Vagina (tissue), 2 donors: ENCODE results near the gene PATJ. TPM values are rescaled to one million over a fixed set of nuclear protein-coding genes. Genes with fewer than 3 reads are reported as not detected.
A peak's percentile ranks its signal among the peaks of the same experiment; 100 is the strongest.
"Not testable (repeated sequence)": the region's sequence is repeated elsewhere in the genome, so short reads cannot be mapped to it uniquely, and the experiment has no call there.

Experiments used
- DNase-seq, 2 donors: peaks; one replicate each; pipeline ENCODE4 v3.0.0-alpha.2; 2017; ENCODE audit errors: extremely low spot score in 2 of 2
- H3K27ac ChIP-seq: fragments of 200-600 bp; sonication (generic); one replicate; pipeline ENCODE4 v1.5.1; 2019
- H3K27me3 ChIP-seq: fragments of 200-600 bp; sonication (generic); one replicate; pipeline ENCODE4 v1.5.1; 2019
- H3K36me3 ChIP-seq, 2 donors: fragments of 200-600 bp; sonication (generic); one replicate each; pipeline ENCODE4 v1.5.1; 2017 to 2019
- H3K4me1 ChIP-seq: fragments of 200-600 bp; sonication (generic); one replicate; pipeline ENCODE4 v1.5.1; 2019
- H3K4me3 ChIP-seq, 2 donors: fragments of 200-600 bp; sonication (generic); 1 replicate in 1 of 2; 2 replicates in 1 of 2; pipeline ENCODE4 v1.5.1; 2016 to 2019
- H3K9me3 ChIP-seq: fragments of 200-600 bp; sonication (generic); one replicate; pipeline ENCODE4 v1.5.1; 2019
- POLR2A ChIP-seq, 2 donors: fragments of 450-650 bp; IDR thresholded peaks; one replicate each; pipeline ENCODE4 v1.6.1; 2017; ENCODE audit warnings: antibody characterized with exemption in 2 of 2, mild to moderate bottlenecking in 2 of 2, moderate library complexity in 2 of 2
- POLR2AphosphoS5 ChIP-seq, 2 donors: sonication (generic); formaldehyde crosslinking; IDR thresholded peaks; one replicate each; pipeline ENCODE4 v1.9.0; 2017; ENCODE audit warnings: antibody characterized with exemption in 2 of 2, mild to moderate bottlenecking in 2 of 2, low read depth in 1 of 2; ENCODE audit not compliant: insufficient read depth in 1 of 2
- intact Hi-C: fragments of 100-400 bp; cut with DNase I; formaldehyde crosslinking; loops from one replicate; pipeline ENCODE4 v1.15.1; 2023
- total RNA-seq: library from RNA; depleted of rRNA; stranded (reverse); fragments of >200 nt; gene quantifications from one replicate; pipeline ENCODE4 v1.2.3, GENCODE V29; 2016
- TF ChIP-seq, protein P1 (sequence below), 3 experiments: fragments of 450-650 bp in 2 of 3; fragments of 200-600 bp in 1 of 3; sonication (generic) in 1 of 3; IDR thresholded peaks; one replicate each; pipeline ENCODE4 v1.5.1; 2017 to 2019; ENCODE audit warnings: antibody characterized with exemption in 3 of 3, mild to moderate bottlenecking in 2 of 3, moderate library complexity in 2 of 3

PATJ gene
- 83.2 TPM for total RNA-seq

- Histone ChIP-seq H3K27me3 (no peaks in the 10 kb centered on the region), H3K27ac (peak within 1 kb of the TSS; percentile 97), H3K9me3 (no peaks in the 10 kb centered on the region), H3K36me3 (no peaks in the 10 kb centered on the region), H3K4me1 (peaks cover 31% of the 10 kb centered on the region), H3K4me3 (peak within 1 kb of the TSS; percentile 87 to 96)
- peak in 1 of 2 donors; percentile 87 for DNase-seq
- TF ChIP-seq, protein P1, sequence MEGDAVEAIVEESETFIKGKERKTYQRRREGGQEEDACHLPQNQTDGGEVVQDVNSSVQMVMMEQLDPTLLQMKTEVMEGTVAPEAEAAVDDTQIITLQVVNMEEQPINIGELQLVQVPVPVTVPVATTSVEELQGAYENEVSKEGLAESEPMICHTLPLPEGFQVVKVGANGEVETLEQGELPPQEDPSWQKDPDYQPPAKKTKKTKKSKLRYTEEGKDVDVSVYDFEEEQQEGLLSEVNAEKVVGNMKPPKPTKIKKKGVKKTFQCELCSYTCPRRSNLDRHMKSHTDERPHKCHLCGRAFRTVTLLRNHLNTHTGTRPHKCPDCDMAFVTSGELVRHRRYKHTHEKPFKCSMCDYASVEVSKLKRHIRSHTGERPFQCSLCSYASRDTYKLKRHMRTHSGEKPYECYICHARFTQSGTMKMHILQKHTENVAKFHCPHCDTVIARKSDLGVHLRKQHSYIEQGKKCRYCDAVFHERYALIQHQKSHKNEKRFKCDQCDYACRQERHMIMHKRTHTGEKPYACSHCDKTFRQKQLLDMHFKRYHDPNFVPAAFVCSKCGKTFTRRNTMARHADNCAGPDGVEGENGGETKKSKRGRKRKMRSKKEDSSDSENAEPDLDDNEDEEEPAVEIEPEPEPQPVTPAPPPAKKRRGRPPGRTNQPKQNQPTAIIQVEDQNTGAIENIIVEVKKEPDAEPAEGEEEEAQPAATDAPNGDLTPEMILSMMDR (IDR thresholded peaks at IDR 0.05): no peak
- TF ChIP-seq POLR2A (IDR thresholded peaks at IDR 0.05): no peak
- peak in 1 of 2 donors; percentile 45 for TF ChIP-seq POLR2AphosphoS5 (IDR thresholded peaks at IDR 0.05; ENCODE audit: insufficient read depth in 1 of 2, low read depth in 1 of 2)
- intact Hi-C loops: no loop called here
These were observed at the start of gene PATJ for GRCh38 chr1:61741711-61742619. Gene PATJ, plus strand, starts transcription at chr1:61742480. Its CDS starts 20,413 bp downstream, at chr1:61762893.

GRCh38 chr1:61699911-61700851 lies 42.1 kb upstream of the PATJ start:
- Histone ChIP-seq H3K9me3 (no peaks in the 10 kb centered on the region), H3K36me3 (peaks cover 0 to 38% of the 10 kb centered on the region in 2 donors), H3K4me1 (no peaks in the 10 kb centered on the region), H3K27me3 (no peaks in the 10 kb centered on the region), H3K4me3 (no peak overlapping the region), H3K27ac (no peak overlapping the region)
- TF ChIP-seq POLR2AphosphoS5 (IDR thresholded peaks at IDR 0.05; ENCODE audit: insufficient read depth in 1 of 2, low read depth in 1 of 2): no peak
- no peak for TF ChIP-seq POLR2A (IDR thresholded peaks at IDR 0.05)
- TF ChIP-seq, protein P1 (IDR thresholded peaks at IDR 0.05): no peak
- intact Hi-C loops: no loop called here
- DNase-seq: no peak

DNA sequence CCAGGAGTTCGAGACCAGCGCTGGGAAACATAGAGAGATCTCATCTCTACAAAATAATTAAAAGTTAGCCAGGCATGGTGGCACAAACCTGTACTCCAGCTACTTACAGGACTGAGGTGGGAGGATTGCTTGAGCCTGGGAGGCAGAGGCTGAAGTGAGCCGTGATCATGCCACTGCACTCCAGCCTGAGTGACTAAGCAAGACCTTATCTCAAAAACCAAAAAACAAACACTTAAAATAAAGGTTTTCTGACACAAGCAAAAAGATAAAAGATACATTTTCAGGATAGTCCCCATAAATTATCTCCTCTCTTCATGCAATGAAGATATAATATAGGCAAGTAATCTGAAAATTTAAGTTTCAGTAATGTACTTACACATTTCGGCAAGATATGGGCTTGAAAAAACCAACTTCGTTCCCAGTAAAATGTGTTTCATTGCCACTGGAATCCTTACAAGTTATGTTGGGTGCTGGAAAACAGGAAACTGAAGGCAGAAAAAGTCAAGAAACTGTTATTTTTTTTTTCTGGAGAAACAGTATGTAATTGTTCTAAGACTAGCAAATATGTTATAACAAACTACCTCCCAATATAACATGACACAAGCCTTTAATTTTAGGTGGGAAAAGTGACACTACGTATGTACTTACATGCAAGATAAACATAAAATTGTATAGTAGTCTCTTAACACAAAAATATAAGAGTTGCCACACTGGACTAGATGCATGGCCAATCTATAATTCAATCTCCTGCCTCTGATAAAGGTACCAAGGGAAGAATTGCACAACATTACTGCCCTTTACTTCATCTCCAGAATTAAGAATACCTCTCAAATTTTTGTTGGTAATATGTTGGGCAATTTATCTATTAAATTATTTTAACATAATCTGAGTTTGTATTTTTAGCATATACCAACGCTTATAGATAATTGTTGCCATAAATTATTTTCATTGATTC lies 33.0 kb upstream of the PATJ start:
- TF ChIP-seq POLR2A (IDR thresholded peaks at IDR 0.05): no peak
- TF ChIP-seq, protein P1 (IDR thresholded peaks at IDR 0.05): no peak
- no peak for TF ChIP-seq POLR2AphosphoS5 (IDR thresholded peaks at IDR 0.05; ENCODE audit: insufficient read depth in 1 of 2, low read depth in 1 of 2)
- Histone ChIP-seq H3K27me3 (no peaks in the 10 kb centered on the region), H3K9me3 (no peaks in the 10 kb centered on the region), H3K27ac (no peak overlapping the region), H3K4me1 (no peaks in the 10 kb centered on the region), H3K4me3 (no peak overlapping the region), H3K36me3 (peaks cover 0 to 30% of the 10 kb centered on the region in 2 donors)
- intact Hi-C loops: no loop called here
- DNase-seq: no peak

DNA sequence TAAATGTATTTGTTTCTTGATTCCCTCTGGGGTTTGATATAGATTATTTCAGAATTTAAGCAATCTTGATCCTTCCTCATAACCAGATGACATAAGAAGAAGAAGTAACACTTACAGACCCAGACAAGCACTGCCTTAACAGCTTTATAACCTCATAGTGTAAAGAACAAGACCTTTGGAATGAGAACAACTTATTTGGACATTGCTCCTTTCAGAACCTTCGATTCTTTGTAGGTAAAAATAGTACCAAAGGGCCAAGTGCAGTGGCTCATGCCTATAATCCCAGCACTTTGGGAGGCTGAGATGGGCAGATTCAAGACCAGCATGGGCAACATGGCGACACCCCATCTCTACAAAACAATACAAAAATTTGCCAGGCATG lies 32.4 kb upstream of the PATJ start:
- DNase-seq: no peak
- Histone ChIP-seq H3K9me3 (no peaks in the 10 kb centered on the region), H3K4me1 (no peaks in the 10 kb centered on the region), H3K27ac (no peak overlapping the region), H3K4me3 (no peak overlapping the region), H3K36me3 (peaks cover 0 to 27% of the 10 kb centered on the region in 2 donors), H3K27me3 (no peaks in the 10 kb centered on the region)
- intact Hi-C loops: no loop called here
- TF ChIP-seq POLR2AphosphoS5 (IDR thresholded peaks at IDR 0.05; ENCODE audit: insufficient read depth in 1 of 2, low read depth in 1 of 2): no peak
- TF ChIP-seq, protein P1 (IDR thresholded peaks at IDR 0.05): no peak
- TF ChIP-seq POLR2A (IDR thresholded peaks at IDR 0.05): no peak

- H3K4me1 ChIP-seq, DNase-seq, H3K27me3 ChIP-seq, H3K4me3 ChIP-seq, H3K9me3 ChIP-seq, H3K27ac ChIP-seq, intact Hi-C loops: not testable (repeated sequence)
- H3K36me3 ChIP-seq: peaks cover 0 to 16% of the 10 kb centered on the region in 2 donors
These were observed 31.0 kb upstream of the PATJ start for GRCh38 chr1:61711257-61711656.
